Fibroblast of skin of back (primary cell): ENCODE measurements around the gene PSENEN.
"Not testable (repeated sequence)": the region's sequence is repeated elsewhere in the genome, so short reads cannot be mapped to it uniquely, and the experiment has no call there.

Source experiments
- DNase-seq: peaks from one replicate; pipeline ENCODE4 v3.0.0-alpha.2; 2013

PSENEN gene

DNA sequence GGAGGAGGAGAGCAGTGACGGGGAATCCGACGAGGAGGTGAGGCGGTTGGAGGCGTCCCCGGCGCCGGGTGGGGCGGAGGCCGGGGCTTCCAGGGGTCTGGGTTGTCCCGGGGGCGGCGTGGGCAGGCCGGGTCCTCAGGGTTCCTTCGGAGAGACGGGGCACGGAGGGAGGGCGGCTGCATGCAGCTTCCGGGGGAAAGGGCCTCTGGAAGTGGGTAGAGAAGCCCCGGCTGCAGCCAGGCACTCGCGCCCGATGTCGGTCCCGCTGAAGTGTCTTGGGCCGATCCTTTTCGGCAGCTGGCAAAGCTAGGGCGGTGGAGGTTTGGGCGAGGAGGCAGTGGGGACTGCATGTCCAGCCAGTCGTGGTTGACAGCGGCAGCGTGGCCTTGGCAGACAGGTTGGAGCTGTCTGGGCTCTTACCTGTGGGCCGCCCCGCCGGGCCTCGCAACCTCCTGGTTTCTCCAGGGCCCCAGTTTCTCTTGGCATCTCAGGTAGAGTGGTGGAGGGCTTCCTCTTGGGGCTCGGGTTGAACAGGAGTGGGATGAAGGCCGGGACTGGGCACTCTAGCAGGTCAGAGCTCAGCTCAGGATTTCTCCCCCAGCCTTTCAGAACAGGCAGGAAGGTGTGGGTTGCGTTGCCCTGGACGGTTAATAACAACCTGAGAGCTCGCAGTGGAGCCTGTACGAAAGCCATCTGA is 27.0 kb upstream of the PSENEN start:
- DNase-seq, result peak; percentile 20

DNA sequence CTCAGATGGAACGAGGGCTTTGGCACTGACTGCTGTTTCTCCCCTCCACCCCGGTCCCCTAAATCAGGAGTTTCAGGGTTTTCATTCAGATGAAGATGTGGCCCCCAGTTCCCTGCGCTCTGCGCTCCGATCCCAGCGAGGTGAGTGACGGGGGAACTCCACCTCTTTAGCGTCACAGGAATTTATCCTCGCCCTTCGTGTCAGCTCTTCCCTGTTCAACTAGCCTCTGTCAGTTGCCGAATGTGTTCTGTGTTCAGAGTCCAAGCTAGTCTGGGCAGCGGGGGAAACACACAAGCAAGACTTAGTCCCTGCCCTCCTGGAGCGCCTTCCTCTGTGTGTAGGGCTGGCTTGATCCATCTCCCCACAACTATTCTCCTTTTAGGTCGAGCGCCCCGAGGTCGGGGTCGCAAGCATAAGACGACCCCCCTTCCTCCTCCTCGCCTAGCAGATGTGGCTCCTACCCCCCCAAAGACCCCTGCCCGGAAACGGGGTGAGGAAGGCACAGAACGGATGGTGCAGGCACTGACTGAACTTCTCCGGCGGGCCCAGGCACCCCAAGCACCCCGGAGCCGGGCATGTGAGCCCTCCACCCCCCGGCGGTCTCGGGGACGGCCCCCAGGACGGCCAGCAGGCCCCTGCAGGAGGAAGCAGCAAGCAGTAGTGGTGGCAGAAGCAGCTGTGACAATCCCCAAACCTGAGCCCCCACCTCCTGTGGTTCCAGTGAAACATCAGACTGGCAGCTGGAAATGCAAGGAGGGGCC is 25.9 kb upstream of the PSENEN start:
- no peak for DNase-seq

DNA sequence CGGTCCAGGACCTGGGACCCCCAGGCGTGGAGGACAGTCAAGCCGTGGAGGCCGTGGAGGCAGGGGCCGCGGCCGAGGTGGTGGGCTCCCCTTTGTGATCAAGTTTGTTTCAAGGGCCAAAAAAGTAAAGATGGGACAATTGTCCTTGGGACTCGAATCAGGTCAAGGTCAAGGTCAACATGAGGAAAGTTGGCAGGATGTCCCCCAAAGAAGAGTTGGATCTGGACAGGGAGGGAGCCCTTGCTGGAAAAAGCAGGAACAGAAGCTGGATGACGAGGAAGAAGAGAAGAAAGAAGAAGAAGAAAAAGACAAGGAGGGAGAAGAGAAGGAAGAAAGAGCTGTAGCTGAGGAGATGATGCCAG is 25.3 kb upstream of the PSENEN start:
- DNase-seq, result no peak

DNA sequence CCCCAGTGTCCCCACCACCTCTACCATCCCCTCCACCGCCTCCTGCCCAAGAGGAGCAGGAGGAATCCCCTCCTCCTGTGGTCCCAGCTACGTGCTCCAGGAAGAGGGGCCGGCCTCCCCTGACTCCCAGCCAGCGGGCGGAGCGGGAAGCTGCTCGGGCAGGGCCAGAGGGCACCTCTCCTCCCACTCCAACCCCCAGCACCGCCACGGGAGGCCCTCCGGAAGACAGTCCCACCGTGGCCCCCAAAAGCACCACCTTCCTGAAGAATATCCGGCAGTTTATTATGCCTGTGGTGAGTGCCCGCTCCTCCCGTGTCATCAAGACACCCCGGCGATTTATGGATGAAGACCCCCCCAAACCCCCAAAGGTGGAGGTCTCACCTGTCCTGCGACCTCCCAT is 24.8 kb upstream of the PSENEN start:
- DNase-seq, result no peak

DNA sequence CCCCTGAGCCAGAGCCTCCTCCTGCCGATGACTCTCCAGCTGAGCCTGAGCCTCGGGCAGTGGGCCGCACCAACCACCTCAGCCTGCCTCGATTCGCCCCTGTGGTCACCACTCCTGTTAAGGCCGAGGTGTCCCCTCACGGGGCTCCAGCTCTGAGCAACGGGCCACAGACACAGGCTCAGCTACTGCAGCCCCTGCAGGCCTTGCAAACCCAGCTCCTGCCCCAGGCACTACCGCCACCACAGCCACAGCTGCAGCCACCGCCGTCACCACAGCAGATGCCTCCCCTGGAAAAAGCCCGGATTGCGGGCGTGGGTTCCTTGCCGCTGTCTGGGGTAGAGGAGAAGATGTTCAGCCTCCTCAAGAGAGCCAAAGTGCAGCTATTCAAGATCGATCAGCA is 24.1 kb upstream of the PSENEN start:
- no peak for DNase-seq

DNA sequence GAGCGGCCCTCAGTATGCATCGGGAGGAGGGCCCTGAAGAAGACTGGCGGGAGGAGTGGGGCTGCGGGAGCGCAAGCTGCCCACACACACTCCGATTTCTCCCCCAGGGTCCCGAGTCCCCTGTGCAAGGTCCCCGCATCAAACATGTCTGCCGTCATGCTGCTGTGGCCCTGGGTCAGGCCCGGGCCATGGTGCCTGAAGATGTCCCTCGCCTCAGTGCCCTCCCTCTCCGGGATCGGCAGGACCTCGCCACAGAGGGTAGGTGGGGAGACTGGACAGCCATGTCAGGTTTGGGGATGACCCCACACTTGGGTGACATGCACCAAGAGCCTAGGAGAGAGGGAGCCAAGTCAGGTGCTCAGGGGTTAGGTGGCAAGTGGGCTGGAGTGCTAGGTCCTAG is 23.0 kb upstream of the PSENEN start:
- DNase-seq, result no peak

DNA sequence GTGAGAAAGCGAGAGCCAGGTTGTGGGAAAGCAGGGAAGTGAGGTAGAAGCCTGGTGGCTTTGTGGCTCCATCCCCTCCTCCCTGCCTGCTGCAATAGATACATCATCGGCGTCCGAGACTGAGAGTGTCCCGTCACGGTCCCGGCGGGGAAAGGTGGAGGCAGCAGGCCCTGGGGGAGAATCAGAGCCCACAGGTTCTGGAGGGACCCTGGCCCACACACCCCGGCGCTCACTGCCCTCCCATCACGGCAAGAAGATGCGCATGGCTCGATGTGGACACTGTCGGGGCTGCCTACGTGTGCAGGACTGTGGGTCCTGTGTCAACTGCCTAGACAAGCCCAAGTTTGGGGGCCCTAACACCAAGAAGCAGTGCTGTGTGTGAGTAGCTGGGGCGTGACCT is 22.6 kb upstream of the PSENEN start:
- DNase-seq, result no peak

DNA sequence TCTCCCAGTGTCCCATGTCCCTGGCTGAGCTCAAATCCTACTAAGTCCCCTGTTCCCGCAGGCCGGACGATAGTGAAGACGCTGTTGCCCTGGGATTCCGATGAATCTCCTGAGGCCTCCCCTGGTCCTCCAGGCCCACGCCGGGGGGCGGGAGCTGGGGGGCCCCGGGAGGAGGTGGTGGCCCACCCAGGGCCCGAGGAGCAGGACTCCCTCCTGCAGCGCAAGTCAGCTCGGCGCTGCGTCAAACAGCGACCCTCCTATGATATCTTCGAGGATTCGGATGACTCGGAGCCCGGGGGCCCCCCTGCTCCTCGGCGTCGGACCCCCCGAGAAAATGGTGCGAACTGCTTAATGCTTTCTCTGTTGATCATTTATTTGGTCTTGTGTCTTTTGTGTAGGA is 21.8 kb upstream of the PSENEN start:
- no peak for DNase-seq

DNA sequence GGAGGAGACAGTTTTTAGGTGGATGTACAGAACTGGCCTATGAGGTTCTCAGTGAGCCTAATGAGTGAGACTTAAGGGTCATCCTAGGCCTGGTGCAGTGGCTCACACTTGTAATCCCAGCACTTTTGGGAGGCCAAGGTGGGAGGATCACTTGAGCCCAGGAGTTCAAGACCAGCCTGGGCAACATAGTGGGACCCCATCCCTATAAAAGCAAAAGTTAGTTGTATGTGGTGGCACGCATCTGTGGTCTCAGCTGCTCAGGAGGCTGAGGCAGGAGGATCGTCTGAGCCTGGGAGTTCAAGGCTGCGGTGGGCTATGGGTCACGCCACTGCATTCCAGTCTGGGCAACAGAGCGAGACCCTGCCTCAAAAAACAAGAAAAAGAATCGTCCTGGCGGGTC is 21.3 kb upstream of the PSENEN start:
- not testable (repeated sequence) for DNase-seq

DNA sequence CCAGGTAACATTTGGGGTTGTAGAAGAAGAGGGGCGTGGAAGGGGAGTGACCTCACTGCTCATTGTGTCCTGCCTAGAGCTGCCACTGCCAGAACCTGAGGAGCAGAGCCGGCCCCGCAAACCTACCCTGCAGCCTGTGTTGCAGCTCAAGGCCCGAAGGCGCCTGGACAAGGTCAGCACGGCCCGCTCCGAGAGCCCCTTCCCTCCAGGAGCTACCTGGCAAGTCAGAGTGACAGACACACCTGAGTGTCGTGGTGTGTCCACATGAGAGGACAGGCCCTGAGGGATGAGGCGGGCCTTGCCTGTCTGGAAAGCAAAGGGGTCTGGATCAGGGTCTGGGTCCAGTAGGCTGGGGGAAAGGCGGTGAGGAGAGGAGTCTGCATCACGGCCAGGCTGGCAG is 20.9 kb upstream of the PSENEN start:
- DNase-seq, result no peak

DNA sequence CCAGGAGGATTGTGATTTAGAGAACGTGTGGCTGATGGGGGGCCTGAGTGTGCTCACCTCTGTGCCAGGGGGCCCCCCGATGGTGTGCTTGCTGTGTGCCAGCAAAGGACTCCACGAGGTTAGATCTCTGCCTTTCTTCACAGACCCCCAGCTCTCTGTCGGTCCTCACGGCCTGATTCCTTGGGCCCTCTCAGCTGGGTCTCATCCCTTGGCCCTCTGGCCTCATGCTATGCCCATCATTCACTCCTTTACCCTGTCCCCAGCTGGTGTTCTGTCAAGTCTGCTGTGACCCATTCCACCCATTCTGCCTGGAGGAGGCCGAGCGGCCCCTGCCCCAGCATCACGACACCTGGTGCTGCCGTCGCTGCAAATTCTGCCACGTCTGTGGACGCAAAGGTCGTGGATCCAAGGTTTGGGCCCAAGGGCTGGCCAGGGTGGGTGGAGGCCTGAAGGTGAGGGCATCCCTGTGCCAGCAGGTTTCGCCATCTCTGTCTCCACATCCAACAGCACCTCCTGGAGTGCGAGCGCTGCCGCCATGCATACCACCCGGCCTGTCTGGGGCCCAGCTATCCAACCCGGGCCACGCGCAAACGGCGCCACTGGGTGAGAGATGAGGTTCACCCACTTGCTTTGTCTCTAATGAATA is 20.1 kb upstream of the PSENEN start:
- DNase-seq, result no peak

DNA sequence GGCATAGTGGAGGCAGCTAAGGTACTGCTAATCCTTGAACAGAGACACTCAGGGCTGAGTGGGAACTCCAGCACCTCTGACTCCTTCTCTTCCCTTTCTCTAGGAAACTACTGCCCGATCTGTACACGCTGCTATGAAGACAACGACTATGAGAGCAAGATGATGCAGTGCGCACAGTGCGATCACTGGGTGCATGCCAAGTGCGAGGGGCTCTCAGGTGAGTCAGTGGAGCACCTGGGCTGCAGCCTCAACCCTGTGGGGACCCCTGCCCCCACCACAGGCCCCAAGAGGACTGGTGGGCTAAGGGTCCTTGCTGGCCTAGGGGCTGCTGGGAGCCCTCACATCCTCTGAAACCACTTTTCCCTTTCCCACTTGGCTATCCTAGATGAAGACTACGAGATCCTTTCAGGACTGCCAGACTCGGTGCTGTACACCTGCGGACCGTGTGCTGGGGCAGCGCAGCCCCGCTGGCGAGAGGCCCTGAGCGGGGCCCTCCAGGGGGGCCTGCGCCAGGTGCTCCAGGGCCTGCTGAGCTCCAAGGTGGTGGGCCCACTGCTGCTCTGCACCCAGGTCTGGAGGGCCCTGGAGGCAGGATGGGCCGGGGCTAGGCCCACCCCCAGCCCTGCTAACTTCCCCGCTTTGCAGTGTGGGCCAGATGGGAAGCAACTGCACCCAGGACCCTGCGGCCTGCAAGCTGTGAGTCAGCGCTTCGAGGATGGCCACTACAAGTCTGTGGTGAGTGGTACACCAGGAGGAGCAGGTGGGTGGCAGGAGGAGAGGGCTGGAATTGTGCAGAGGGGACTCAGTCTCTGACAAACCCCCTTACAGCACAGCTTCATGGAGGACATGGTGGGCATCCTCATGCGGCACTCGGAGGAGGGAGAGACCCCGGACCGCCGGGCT is 18.1 kb upstream of the PSENEN start:
- DNase-seq, result no peak

DNA sequence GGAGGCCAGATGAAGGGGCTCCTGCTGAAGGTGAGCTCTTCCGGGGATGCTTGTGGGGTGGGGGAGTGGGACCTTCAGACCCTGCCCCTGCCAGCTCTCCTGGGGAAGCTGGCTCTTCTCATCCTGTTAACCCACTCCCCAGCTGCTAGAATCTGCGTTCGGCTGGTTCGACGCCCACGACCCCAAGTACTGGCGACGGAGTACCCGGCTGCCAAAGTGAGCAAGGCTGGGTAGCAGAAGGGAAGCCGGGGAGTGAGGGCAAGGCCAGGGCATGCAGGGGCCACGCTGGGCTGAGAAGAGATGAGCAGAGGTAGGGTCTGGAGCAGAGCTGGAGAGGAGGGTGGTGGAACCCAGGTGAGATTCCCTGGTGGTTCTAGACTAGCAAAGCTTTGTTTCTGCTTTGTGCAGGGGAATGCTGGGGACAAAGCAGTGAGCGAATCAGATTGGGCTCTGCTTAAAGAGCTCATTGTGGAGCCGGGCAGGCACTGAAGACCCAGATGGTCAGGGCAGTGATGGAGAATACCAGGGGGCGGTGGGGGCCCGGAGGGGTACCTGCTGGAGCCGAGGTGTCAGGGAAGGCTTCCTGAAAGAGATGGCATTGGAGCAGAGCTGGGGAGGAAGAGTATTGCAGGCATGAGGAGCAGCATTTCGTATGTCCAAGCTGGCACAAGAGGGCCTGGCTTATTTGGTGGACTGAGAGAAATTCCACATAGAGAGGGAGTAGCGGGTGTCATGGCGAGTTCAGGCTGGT is 17.3 kb upstream of the PSENEN start:
- DNase-seq, result no peak

DNA sequence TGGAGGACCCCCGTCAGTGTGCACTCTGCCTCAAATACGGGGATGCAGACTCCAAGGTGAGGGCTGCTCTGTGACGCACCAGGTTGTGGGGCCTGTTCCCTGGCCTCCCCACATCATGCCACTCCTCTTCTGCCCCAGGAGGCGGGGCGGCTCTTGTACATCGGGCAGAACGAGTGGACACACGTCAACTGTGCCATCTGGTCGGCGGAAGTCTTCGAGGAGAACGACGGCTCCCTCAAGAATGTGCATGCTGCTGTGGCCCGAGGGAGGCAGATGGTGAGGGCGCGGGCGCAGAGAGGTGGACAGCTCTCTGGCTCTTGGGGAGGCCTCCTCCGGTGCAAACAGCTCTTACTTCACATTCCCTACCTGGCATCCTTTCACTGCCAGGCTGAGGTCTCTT is 16.4 kb upstream of the PSENEN start:
- no peak for DNase-seq

DNA sequence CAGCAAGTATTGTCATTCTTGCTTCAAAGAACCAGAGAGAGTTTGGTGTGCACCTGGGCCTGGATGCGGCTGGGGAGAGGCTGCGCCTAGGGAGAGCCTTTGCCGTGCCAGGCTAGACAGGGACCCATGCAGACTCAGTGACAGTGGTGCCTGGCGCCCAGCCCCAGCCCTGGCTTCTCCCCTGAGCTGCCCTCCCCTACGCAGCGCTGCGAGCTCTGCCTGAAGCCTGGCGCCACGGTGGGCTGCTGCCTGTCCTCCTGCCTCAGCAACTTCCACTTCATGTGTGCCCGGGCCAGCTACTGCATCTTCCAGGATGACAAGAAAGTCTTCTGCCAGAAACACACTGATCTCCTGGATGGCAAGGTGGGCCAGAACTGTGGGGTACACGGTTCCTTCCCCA is 15.7 kb upstream of the PSENEN start:
- DNase-seq, result no peak

DNA sequence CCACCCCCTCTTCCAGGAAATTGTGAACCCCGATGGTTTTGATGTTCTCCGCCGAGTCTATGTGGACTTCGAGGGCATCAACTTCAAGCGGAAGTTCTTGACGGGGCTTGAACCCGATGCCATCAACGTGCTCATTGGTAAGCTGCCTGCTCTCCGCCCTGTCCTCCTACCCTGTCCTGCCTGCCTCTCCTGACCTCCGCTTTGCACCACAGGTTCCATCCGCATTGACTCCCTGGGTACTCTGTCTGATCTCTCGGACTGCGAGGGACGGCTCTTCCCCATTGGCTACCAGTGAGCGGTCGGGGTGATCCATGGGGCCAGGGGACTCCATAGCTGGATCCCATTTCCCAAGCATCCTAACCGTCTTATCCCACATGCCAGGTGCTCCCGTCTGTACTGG is 15.1 kb upstream of the PSENEN start:
- DNase-seq, result no peak

DNA sequence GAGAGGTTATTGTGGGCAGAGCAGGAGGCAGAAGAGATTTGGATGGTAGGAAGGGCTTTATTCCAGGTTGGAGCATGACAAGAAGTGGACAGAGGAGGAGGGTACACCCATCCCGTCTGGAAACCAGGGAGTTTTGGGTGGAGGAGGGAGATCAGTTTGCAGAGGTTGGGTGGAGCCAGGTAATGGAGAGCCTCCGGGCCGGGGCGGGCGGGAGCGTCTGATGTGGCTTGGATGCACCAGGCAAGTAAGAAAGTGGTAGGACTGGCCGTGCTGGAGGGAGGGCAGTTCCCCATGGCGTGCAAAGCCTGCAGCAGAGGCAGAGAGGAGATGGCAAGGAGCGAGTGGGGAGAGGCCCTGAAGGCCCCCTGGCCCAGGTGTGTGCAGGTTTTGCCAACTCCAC is 14.1 kb upstream of the PSENEN start:
- no peak for DNase-seq

DNA sequence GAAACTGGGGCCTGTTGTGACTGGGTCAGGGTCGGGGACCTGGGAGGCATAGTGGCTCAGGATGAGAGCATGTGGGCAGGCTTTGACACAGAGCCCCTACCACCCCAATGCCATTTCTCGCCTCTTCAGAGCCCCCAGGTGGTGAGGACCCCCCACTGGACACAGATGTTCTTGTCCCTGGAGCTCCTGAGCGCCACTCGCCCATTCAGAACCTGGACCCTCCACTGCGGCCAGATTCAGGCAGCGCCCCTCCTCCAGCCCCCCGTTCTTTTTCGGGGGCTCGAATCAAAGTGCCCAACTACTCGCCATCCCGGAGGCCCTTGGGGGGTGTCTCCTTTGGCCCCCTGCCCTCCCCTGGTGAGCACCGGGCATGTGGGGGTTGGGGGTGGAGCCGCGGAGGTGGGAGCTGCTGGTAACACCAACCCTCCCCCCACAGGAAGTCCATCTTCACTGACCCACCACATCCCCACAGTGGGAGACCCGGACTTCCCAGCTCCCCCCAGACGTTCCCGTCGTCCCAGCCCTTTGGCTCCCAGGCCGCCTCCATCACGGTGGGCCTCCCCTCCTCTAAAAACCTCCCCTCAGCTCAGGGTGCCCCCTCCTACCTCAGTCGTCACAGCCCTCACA is 13.6 kb upstream of the PSENEN start:
- no peak for DNase-seq

DNA sequence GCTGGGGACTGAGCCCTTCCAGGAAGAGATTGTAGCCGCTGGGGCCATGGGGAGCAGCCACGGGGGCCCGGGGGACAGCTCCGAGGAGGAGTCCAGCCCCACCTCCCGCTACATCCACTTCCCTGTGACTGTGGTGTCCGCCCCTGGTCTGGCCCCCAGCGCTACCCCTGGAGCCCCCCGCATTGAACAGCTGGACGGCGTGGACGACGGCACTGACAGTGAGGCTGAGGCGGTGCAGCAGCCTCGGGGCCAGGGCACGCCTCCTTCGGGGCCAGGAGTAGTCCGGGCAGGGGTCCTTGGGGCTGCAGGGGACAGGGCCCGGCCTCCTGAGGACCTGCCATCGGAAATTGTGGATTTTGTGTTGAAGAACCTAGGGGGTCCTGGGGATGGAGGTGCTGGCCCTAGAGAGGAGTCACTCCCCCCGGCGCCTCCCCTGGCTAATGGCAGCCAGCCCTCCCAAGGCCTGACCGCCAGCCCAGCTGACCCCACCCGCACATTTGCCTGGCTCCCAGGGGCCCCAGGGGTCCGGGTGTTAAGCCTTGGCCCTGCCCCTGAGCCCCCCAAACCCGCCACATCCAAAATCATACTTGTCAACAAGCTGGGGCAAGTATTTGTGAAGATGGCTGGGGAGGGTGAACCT is 12.8 kb upstream of the PSENEN start:
- DNase-seq, result no peak

DNA sequence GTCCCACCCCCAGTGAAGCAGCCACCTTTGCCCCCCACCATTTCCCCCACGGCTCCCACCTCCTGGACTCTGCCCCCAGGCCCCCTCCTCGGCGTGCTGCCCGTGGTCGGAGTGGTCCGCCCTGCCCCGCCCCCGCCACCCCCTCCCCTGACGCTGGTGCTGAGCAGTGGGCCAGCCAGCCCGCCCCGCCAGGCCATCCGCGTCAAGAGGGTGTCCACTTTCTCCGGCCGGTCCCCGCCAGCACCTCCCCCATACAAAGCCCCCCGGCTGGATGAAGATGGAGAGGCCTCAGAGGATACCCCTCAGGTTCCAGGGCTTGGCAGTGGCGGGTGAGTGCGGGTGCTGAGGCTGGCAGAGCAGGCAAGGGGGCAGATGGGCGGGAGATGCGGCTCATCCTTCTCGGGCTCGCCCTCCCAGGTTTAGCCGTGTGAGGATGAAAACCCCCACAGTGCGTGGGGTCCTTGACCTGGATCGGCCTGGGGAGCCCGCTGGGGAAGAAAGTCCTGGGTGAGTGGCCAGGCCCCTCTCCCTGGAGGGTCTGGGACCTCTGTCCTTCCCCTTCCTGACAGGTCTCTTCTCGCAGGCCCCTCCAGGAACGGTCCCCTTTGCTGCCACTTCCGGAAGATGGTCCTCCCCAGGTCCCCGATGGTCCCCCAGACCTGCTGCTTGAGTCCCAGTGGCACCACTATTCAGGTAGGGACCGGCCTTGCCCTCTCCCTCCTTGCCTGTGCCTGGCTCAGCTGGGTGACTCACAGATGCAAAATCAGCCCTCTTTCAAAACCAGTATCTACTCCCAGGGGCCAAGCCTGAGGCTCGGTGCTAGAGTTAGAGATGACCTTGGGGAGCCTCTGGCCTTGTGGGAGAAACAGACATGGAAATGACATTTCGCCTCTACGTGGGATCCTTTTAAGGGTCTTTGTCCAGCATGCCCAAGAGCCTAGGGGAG is 12.0 kb upstream of the PSENEN start:
- DNase-seq, result no peak
